ENCODE results near the gene NOP53. TPM values are rescaled to one million over a fixed set of nuclear protein-coding genes. Genes with fewer than 3 reads are reported as not detected.

The NOP53 gene
- total and polyA plus RNA-seq, 9 of the 15 experiments (the other 6 are each of a cell fraction or from before 2014, with no cell fraction given): 6.5 to 274 (median 145) TPM

- TF ChIP-seq NR2C2 (CRISPR knock-in tag; IDR thresholded peaks at IDR 0.05): no peak
- 0 out of 2 replicates have a peak, but pooled peaks have one; percentile 28 for TF ChIP-seq NR2C2 (tag; IDR thresholded peaks at IDR 0.05)
- no peak for TF ChIP-seq NCOA4 (IDR thresholded peaks at IDR 0.05; ENCODE audit: partially characterized antibody)
- peak in 1 of 2 experiments; percentile 23; a peak in 1 of 4 replicates for TF ChIP-seq RCOR1 (IDR thresholded peaks at IDR 0.05; ENCODE audit: borderline replicate concordance in 1 of 2, low read depth in 2 of 2, low read length in 2 of 2)
- no peak for TF ChIP-seq ARID3B (CRISPR knock-in tag; IDR thresholded peaks at IDR 0.05; ENCODE audit: borderline replicate concordance)
- no peak for TF ChIP-seq ZBTB17 (CRISPR knock-in tag; IDR thresholded peaks at IDR 0.05)
- TF ChIP-seq DPF2 (IDR thresholded peaks at IDR 0.05): 0 out of 2 replicates have a peak, but pooled peaks have one; percentile 6
- peak; percentile 53 for TF ChIP-seq CREM (IDR thresholded peaks at IDR 0.05; ENCODE audit: low read depth)
- no peak for TF ChIP-seq ZBTB49 (CRISPR knock-in tag; IDR thresholded peaks at IDR 0.05; ENCODE audit: borderline replicate concordance)
- TF ChIP-seq CEBPB (tag; IDR thresholded peaks at IDR 0.05): peak; percentile 97
- no peak for TF ChIP-seq NR2C1 (IDR thresholded peaks at IDR 0.05)
- TF ChIP-seq NR2C1 (tag; IDR thresholded peaks at IDR 0.05): no peak
- no peak for TF ChIP-seq MCM5 (IDR thresholded peaks at IDR 0.05; ENCODE audit: low read depth)
- no peak for TF ChIP-seq IRF2 (CRISPR knock-in tag; IDR thresholded peaks at IDR 0.05)
- TF ChIP-seq VEZF1 (CRISPR knock-in tag; IDR thresholded peaks at IDR 0.05): peak; percentile 23; the same call in 1 of the 2 replicates
- TF ChIP-seq ZNF395 (CRISPR knock-in tag; IDR thresholded peaks at IDR 0.05): 0 out of 2 replicates have a peak, but pooled peaks have one; percentile 34
- peak; percentile 93 for TF ChIP-seq ATF7 (IDR thresholded peaks at IDR 0.05)
- no peak for TF ChIP-seq CTCFL (IDR thresholded peaks at IDR 0.05; ENCODE audit: borderline replicate concordance, insufficient read depth, low read depth, low read length, poor library complexity, severe bottlenecking)
Observed at GRCh38 chr19:47723581-47723940, 21.8 kb upstream of the NOP53 start (continued).
